MM.1S (cell line): ENCODE data around the gene CHCHD3.

Experiments used
- DNase-seq: peaks from one replicate; pipeline ENCODE4 v3.0.0-alpha.2; 2015
- H2AFZ ChIP-seq: fragments of 300-600 bp; sonication (generic); 2 replicates; pipeline ENCODE4 v1.6.0; 2016; ENCODE audit warnings: antibody characterized with exemption, low read length
- H3F3A ChIP-seq: fragments of 300-600 bp; sonication (generic); 2 replicates; pipeline ENCODE4 v1.6.1; 2016; ENCODE audit warnings: mild to moderate bottlenecking, antibody characterized with exemption, low read length, moderate library complexity, mixed read lengths; ENCODE audit not compliant: insufficient read depth
- H3K27ac ChIP-seq: fragments of 300-600 bp; sonication (generic); 2 replicates; pipeline ENCODE4 v1.5.1; 2016; ENCODE audit warnings: mild to moderate bottlenecking, low read length
- H3K27me3 ChIP-seq: fragments of 300-600 bp; sonication (generic); replicated peaks from 2 replicates; pipeline ENCODE4 v1.6.0; 2016; ENCODE audit warnings: low read length; ENCODE audit not compliant: insufficient read depth
- H3K36me3 ChIP-seq: fragments of 300-600 bp; sonication (generic); replicated peaks from 2 replicates; pipeline ENCODE4 v1.6.1; 2016; ENCODE audit warnings: mild to moderate bottlenecking, low read length, mixed read lengths; ENCODE audit not compliant: insufficient read depth
- H3K4me1 ChIP-seq: fragments of 300-600 bp; sonication (generic); 2 replicates; pipeline ENCODE4 v1.6.1; 2016; ENCODE audit warnings: low read length, mixed read lengths
- H3K4me2 ChIP-seq: fragments of 300-600 bp; sonication (generic); 2 replicates; pipeline ENCODE4 v1.6.0; 2016; ENCODE audit warnings: low read depth, low read length
- H3K4me3 ChIP-seq: fragments of 300-600 bp; sonication (generic); 2 replicates; pipeline ENCODE4 v1.5.1; 2016; ENCODE audit warnings: low read length, mixed read lengths
- H3K79me2 ChIP-seq: fragments of 300-600 bp; sonication (generic); 2 replicates; pipeline ENCODE4 v1.6.1; 2016; ENCODE audit warnings: mixed run types, low read length, mixed read lengths
- H3K9ac ChIP-seq: fragments of 300-600 bp; sonication (generic); 2 replicates; pipeline ENCODE4 v1.6.1; 2016; ENCODE audit warnings: low read length, mixed read lengths
- H3K9me2 ChIP-seq: fragments of 300-600 bp; sonication (generic); replicated peaks from 2 replicates; pipeline ENCODE4 v1.6.1; 2016; ENCODE audit warnings: mild to moderate bottlenecking, low read length, mixed read lengths; ENCODE audit not compliant: insufficient read depth
- H3K9me3 ChIP-seq: fragments of 300-600 bp; sonication (generic); replicated peaks from 2 replicates; pipeline ENCODE4 v1.6.1; 2016; ENCODE audit warnings: mild to moderate bottlenecking, low read length, mixed read lengths; ENCODE audit not compliant: insufficient read depth
- H4K20me1 ChIP-seq: fragments of 300-600 bp; sonication (generic); 2 replicates; pipeline ENCODE4 v1.6.1; 2016; ENCODE audit warnings: mild to moderate bottlenecking, low read length, moderate library complexity, mixed read lengths; ENCODE audit not compliant: insufficient read depth
- EZH2 ChIP-seq: fragments of 300-600 bp; sonication (generic); optimal IDR thresholded peaks from 2 replicates; pipeline ENCODE3; 2017; ENCODE audit warnings: low read depth, mild to moderate bottlenecking, antibody characterized with exemption, low read length, mixed read lengths
- EZH2phosphoT487 ChIP-seq: fragments of 300-600 bp; sonication (generic); IDR thresholded peaks from 2 replicates; pipeline ENCODE4 v1.6.1; 2018; ENCODE audit warnings: antibody characterized with exemption, low read length
- TF ChIP-seq, protein P1 (sequence below): fragments of 300-600 bp; sonication (generic); IDR thresholded peaks from 2 replicates; pipeline ENCODE4 v1.5.1; 2016; ENCODE audit warnings: antibody characterized with exemption, low read length, mixed read lengths

The CHCHD3 gene

DNA sequence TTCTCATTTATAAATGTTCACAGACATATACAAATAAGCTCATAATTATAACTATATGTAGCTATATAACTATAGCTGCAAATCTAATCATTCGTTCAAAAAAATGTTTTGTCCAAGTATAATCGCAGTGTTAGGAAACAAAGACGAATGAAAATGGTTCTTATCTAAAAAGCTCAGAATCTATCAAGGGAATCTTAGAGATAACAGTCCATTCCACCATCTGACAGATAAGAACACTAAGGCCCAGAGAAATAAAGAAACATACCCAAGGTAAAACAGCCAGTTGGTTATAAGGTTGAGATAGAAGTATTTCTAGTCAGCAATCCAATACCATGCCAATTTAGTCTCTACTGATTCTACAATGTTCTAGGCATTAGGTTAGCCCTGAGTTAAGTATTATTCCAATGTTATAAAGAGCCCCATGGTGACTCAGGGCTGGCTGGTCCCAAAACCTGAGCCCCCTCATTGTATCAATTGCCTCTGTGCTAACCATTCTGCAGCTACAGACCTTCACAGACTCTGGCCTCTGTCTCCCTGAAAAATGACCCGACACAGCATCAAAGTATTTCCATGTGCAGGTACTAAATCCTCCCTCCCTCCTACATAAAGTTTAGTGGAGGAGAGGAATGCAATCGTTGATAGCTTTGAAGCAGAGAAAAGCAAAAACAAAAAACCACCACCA lies 30.0 kb downstream of the CHCHD3 start:
- Histone ChIP-seq H2AFZ (no peak overlapping the region), H3K9me3 (no peaks in the 10 kb centered on the region), H3K4me3 (no peak overlapping the region), H3K36me3 (no peaks in the 10 kb centered on the region), H3K9ac (no peak overlapping the region), H3K27ac (no peak overlapping the region), H3K9me2 (no peaks in the 10 kb centered on the region), H4K20me1 (0 out of 2 replicates have a peak, but pooled peaks cover 13% of the 10 kb centered on the region), H3K27me3 (no peaks in the 10 kb centered on the region), H3K4me2 (no peak overlapping the region), H3F3A (no peaks in the 10 kb centered on the region), H3K79me2 (peaks cover 91% of the 10 kb centered on the region), H3K4me1 (0 out of 2 replicates have a peak, but pooled peaks cover 3% of the 10 kb centered on the region)
- no peak for DNase-seq
- TF ChIP-seq, protein P1, sequence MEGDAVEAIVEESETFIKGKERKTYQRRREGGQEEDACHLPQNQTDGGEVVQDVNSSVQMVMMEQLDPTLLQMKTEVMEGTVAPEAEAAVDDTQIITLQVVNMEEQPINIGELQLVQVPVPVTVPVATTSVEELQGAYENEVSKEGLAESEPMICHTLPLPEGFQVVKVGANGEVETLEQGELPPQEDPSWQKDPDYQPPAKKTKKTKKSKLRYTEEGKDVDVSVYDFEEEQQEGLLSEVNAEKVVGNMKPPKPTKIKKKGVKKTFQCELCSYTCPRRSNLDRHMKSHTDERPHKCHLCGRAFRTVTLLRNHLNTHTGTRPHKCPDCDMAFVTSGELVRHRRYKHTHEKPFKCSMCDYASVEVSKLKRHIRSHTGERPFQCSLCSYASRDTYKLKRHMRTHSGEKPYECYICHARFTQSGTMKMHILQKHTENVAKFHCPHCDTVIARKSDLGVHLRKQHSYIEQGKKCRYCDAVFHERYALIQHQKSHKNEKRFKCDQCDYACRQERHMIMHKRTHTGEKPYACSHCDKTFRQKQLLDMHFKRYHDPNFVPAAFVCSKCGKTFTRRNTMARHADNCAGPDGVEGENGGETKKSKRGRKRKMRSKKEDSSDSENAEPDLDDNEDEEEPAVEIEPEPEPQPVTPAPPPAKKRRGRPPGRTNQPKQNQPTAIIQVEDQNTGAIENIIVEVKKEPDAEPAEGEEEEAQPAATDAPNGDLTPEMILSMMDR: no peak
- TF ChIP-seq EZH2phosphoT487 (no peak), EZH2 (no peak)

DNA sequence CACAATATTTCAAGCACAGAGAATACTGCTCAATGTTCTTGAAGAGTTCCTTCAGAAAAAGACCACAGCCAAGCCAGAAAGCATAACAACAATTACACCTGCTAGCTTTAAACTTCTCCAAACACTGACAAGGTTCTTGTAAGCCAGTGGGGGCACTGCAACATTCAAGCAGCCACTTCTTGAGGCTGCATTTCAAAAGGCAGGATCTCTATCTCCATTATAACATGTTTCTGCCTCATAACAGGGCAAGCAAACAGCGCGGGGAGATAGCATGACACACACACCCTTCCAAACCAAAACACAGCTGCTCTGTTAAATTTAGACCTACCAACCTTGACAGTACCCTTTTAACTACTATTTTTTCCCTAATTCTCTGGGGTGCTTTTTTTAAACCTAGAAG lies 30.8 kb downstream of the CHCHD3 start:
- no peak overlapping the region for H2AFZ ChIP-seq
- H3K27ac ChIP-seq: no peak overlapping the region
- H3K36me3 ChIP-seq: no peaks in the 10 kb centered on the region
- H3K4me2 ChIP-seq: no peak overlapping the region
- H3K9ac ChIP-seq: no peak overlapping the region
- H3K27me3 ChIP-seq: no peaks in the 10 kb centered on the region
- 0 out of 2 replicates have a peak, but pooled peaks cover 3% of the 10 kb centered on the region for H3K4me1 ChIP-seq
- peaks cover 86% of the 10 kb centered on the region for H3K79me2 ChIP-seq
- TF ChIP-seq EZH2: no peak
- TF ChIP-seq EZH2phosphoT487: no peak
- TF ChIP-seq, protein P1: peak; percentile 41
- H3K9me3 ChIP-seq: no peaks in the 10 kb centered on the region
- no peaks in the 10 kb centered on the region for H3F3A ChIP-seq
- no peak overlapping the region for H3K4me3 ChIP-seq
- no peaks in the 10 kb centered on the region for H3K9me2 ChIP-seq
- H4K20me1 ChIP-seq: 0 out of 2 replicates have a peak, but pooled peaks cover 8% of the 10 kb centered on the region
- DNase-seq: peak; percentile 18

DNA sequence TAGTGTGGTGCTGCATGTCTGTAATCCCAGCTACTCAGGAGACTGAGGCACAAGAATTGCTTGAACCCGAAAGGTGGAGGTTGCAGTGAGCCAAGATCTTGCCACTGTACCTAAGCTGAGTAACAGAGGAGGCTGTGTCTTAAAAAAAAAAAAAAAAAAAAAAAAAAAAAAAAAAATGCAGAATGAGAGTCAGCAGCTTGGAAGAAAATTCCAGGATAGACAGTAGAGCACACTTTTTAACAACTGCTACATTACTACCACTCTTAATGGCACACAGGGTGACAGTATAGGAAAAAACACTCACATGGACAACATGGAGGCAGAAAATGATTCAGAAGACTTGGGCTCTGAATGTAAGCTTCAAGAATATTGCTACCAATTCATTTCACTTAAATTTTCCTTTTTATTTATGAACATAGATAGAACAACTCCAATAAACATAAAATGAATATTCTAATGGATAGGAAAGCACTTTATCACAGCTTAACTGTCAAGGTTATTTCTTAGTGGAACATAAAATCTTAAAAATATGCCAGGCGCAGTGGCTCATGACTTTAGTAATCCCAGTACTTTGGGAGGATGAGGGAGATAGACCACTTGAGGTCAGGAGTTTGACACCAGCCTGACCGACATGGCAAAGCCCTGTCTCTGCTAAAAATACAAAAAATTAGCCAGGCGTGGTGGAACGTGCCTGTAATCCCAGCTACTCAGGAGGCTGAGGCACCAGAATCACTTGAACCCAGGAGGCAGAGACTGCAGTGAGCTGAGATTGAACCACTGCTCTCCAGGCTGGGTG lies 31.5 kb downstream of the CHCHD3 start:
- 0 out of 2 replicates have a peak, but pooled peaks cover 3% of the 10 kb centered on the region for H3K4me1 ChIP-seq
- no peak overlapping the region for H3K4me2 ChIP-seq
- H3K36me3 ChIP-seq: no peaks in the 10 kb centered on the region
- H3K27ac ChIP-seq: no peak overlapping the region
- no peak for DNase-seq
- H3K9ac ChIP-seq: no peak overlapping the region
- H3K79me2 ChIP-seq: peaks cover 85% of the 10 kb centered on the region
- H3K9me3 ChIP-seq: no peaks in the 10 kb centered on the region
- no peaks in the 10 kb centered on the region for H3F3A ChIP-seq
- no peaks in the 10 kb centered on the region for H3K27me3 ChIP-seq
- H3K9me2 ChIP-seq: no peaks in the 10 kb centered on the region
- TF ChIP-seq EZH2phosphoT487 (no peak), EZH2 (no peak)
- TF ChIP-seq, protein P1: no peak
- no peak overlapping the region for H2AFZ ChIP-seq
- H4K20me1 ChIP-seq: 0 out of 2 replicates have a peak, but pooled peaks cover 8% of the 10 kb centered on the region
- no peak overlapping the region for H3K4me3 ChIP-seq
